OCI-LY1 (cell line): ENCODE measurements around the gene ST14.

Experiments
- EZH2 ChIP-seq: fragments of 200-600 bp; sonication (generic), shearing (Covaris generic); IDR thresholded peaks from 2 replicates; pipeline ENCODE4 v1.8.0; 2017; ENCODE audit warnings: borderline replicate concordance, mixed run types, mild to moderate bottlenecking, antibody characterized with exemption, low read length, moderate library complexity, mixed read lengths
- TF ChIP-seq, protein P1 (sequence below): fragments of 200-600 bp; sonication (generic), shearing (Covaris generic); IDR thresholded peaks from 2 replicates; pipeline ENCODE4 v1.5.1; 2017; ENCODE audit warnings: mild to moderate bottlenecking, antibody characterized with exemption, low read length, moderate library complexity, mixed read lengths

DNA sequence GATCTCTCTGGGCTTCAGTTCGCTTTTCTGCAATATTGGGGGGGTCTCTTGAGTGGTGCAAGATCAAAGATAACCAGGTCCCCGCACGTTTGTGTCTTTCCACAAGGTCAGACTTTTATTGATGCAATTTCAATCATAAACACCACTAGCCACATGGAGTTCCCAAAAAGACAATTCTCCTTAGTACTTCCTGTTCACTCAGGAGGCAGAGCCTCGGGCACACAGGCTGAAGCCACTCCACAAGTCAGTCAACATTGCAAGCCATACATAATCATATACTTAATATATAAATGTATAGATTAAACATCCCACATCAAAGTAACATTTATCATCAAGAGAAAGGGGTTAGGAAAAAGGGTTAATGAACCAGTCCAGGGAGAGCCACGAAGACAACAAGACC lies 12.0 kb downstream of the ST14 start:
- TF ChIP-seq, protein P1, sequence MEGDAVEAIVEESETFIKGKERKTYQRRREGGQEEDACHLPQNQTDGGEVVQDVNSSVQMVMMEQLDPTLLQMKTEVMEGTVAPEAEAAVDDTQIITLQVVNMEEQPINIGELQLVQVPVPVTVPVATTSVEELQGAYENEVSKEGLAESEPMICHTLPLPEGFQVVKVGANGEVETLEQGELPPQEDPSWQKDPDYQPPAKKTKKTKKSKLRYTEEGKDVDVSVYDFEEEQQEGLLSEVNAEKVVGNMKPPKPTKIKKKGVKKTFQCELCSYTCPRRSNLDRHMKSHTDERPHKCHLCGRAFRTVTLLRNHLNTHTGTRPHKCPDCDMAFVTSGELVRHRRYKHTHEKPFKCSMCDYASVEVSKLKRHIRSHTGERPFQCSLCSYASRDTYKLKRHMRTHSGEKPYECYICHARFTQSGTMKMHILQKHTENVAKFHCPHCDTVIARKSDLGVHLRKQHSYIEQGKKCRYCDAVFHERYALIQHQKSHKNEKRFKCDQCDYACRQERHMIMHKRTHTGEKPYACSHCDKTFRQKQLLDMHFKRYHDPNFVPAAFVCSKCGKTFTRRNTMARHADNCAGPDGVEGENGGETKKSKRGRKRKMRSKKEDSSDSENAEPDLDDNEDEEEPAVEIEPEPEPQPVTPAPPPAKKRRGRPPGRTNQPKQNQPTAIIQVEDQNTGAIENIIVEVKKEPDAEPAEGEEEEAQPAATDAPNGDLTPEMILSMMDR = no peak
- no peak for TF ChIP-seq EZH2
